Measurements from ENCODE around the gene RAPGEF4. TPM values are rescaled to one million over a fixed set of nuclear protein-coding genes. Genes with fewer than 3 reads are reported as not detected.

The RAPGEF4 gene
- total and polyA plus RNA-seq, 9 of the 15 experiments (the other 6 are each of a cell fraction or from before 2014, with no cell fraction given), result 0.04 to 0.33 (median 0.13) TPM; not detected in 6

GRCh38 chr2:173027181-173028128 is 291.8 kb downstream of the RAPGEF4 start (continued):
- no peak for TF ChIP-seq MXI1 (IDR thresholded peaks at IDR 0.05; ENCODE audit: low read depth, low read length)
- 0 out of 4 replicates have a peak, but pooled peaks of 1 of the 2 experiments have one; percentile 27 for TF ChIP-seq ARNT (IDR thresholded peaks at IDR 0.05)
- no peak for TF ChIP-seq ZKSCAN1 (IDR thresholded peaks at IDR 0.05; ENCODE audit: low read depth, low read length)
- 0 out of 2 replicates have a peak, but pooled peaks have one; percentile 11 for TF ChIP-seq NCOR1 (IDR thresholded peaks at IDR 0.05)
- TF ChIP-seq ZSCAN32 (CRISPR knock-in tag; IDR thresholded peaks at IDR 0.05), result no peak
- peak; percentile 41; the same call in 1 of the 2 replicates for TF ChIP-seq ZNF592 (IDR thresholded peaks at IDR 0.05)
- TF ChIP-seq KLF16 (IDR thresholded peaks at IDR 0.05), result peak; percentile 45; the same call in 1 of the 2 replicates
- TF ChIP-seq HCFC1 (IDR thresholded peaks at IDR 0.05; ENCODE audit: low read depth, low read length), result 0 out of 2 replicates have a peak, but pooled peaks have one; percentile 14
- peak; percentile 56; the same call in 1 of the 2 replicates for TF ChIP-seq CC2D1A (IDR thresholded peaks at IDR 0.05)
- 0 out of 4 replicates have a peak, but pooled peaks of 1 of the 2 experiments have one; percentile 14 for TF ChIP-seq MNT (conservative IDR thresholded peaks at IDR 0.05)
- TF ChIP-seq GABPA (tag; conservative IDR thresholded peaks at IDR 0.05; ENCODE audit: low read depth), result 0 out of 2 replicates have a peak, but pooled peaks have one; percentile 12
- TF ChIP-seq NONO (IDR thresholded peaks at IDR 0.05; ENCODE audit: low read depth in 2 of 2, low read length in 1 of 2), result 0 out of 4 replicates have a peak, but pooled peaks of 1 of the 2 experiments have one; percentile 29

Measured in K562 (cell line).